GM21529 (cell line): ENCODE measurements around the gene CCDC74A.
"Not testable (repeated sequence)": the region's sequence is repeated elsewhere in the genome, so short reads cannot be mapped to it uniquely, and the experiment has no call there.

Source experiments
- ATAC-seq: cut with Tn5 transposase; IDR thresholded peaks from one replicate; pipeline ENCODE4 v1.9.1; 2021; ENCODE audit not compliant: unreplicated experiment

The CCDC74A gene

DNA sequence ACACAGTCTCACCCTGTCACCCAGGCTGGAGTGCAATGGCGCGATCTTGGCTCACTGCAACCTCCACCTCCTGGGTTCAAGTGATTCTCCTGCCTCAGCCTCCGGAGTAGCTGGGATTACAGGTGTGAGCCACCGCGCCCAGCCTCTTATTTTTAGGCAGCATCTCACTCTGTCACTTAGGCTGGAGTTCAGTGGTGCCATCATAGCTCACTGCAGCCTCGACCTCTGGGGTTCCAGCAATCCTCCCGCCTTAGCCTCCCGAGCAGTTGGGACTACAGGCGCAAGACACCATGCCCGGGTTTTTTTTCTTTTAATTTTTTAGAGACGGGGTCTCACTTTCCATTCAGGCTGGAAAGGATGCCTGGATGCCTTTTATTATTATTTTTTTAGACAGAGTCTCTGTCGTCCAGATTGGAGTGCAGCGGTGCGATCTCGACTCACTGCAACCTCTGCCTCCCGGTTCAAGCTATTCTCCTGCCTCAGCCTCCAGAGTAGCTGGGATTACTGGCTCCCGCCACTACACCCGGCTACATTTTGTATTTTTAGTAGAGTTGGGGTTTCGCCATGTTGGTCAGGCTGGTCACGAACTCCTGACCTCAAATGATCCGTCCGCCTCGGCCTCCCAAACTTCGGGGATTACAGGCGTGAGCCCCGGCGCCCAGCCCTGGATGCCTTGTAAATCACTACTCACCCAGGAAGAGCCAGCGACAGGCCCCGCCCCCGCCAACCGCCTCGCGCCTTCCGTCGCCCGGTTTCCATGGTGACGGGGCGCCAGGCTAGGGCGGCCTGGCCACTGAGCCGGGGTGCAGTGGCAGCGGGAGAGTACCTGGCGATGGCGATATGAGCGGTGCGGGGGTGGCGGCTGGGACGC, at the start of gene CCDC74A:
TSS of gene CCDC74A (plus strand) at position 758 of the 871 bp plus-strand sequence. CDS start at position 841, 83 bp downstream.
- peak; percentile 88 for ATAC-seq

DNA sequence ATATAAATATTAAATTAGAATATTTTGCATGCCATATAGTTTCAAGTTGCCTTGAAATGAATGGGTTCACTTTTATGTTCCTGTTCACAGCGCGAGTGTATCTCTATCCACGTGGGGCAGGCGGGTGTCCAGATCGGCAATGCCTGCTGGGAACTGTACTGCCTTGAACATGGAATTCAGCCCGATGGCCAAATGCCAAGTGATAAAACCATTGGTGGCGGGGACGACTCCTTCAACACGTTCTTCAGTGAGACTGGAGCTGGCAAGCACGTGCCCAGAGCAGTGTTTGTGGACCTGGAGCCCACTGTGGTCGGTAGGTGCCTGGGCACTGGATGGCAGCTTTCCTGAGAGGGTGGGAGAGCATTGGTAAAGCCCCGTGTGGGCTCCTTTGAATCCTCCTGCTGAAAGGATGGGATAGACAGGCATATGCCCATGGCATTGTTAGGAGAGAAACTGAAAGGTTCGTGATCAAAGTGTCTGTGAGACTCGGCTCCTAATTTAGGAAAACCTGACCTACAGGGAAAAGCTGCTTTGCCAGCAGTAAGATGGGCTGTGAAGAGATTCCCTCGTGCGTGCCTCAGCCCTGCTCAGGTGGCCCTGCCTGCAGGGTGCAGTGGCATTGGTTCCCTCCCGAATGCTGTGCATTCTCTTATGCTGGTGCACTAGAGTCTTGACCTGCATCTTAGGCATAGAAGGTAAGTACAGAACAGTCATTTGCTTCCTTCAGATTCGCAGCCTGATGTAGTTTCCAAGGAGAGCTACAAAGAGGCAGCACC, 49.4 kb upstream of the CCDC74A start:
- ATAC-seq: not testable (repeated sequence)

DNA sequence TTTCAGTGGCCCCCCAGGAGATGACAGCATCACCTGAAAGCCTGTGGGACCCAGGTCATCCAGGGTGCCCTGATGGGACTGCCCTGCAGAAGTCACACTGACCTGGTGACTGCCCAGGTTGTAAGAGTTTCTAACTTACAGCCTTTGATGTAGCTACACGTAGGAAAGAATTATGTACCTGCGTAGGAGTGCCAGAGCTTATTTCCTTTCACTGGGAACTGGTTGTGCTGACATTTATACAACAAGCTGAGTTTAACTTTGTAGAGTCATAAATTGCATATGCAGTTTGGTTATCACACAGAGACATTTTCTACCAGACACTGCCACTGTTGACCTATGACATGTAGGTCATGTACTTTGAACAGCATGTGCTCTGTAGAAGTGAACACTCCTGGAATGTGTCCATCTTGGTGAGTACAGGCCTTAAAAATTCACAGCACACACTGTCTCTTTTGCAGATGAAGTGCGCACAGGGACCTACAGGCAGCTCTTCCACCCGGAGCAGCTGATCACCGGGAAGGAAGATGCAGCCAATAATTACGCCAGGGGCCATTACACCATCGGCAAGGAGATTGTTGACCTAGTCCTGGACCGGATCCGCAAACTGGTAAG, 48.7 kb upstream of the CCDC74A start:
- ATAC-seq: not testable (repeated sequence)

DNA sequence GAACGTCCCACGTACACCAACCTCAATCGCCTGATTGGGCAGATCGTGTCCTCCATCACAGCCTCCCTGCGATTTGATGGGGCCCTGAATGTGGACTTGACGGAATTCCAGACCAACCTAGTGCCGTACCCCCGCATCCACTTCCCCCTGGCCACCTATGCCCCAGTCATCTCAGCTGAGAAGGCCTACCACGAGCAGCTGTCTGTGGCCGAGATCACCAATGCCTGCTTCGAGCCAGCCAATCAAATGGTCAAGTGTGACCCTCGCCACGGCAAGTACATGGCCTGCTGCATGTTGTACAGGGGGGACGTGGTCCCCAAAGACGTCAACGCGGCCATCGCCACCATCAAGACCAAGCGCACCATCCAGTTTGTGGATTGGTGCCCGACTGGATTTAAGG, 47.3 kb upstream of the CCDC74A start:
- ATAC-seq: not testable (repeated sequence)

DNA sequence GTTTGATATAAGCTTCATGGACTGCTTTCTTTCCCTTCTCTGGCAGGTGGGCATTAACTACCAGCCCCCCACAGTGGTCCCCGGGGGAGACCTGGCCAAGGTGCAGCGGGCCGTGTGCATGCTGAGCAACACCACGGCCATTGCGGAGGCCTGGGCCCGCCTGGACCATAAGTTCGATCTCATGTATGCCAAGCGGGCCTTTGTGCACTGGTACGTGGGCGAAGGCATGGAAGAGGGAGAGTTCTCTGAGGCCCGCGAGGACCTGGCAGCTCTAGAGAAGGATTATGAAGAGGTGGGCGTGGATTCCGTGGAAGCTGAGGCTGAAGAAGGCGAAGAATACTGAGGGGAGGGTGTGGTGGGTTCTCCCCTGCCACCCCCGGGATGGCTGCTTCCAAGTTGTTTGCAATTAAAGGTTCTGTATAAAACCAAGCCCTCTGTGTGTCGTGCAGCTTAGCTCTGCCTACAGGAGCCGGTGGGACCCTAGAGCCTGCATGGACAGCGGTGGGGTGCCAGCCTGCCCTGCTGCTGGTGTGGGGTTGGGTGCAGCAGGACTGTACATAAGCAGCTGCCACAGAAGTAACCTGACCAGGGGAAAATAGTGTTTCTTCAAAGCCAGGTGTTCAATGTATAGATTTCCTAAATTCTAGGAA, 45.1 kb upstream of the CCDC74A start:
- not testable (repeated sequence) for ATAC-seq

DNA sequence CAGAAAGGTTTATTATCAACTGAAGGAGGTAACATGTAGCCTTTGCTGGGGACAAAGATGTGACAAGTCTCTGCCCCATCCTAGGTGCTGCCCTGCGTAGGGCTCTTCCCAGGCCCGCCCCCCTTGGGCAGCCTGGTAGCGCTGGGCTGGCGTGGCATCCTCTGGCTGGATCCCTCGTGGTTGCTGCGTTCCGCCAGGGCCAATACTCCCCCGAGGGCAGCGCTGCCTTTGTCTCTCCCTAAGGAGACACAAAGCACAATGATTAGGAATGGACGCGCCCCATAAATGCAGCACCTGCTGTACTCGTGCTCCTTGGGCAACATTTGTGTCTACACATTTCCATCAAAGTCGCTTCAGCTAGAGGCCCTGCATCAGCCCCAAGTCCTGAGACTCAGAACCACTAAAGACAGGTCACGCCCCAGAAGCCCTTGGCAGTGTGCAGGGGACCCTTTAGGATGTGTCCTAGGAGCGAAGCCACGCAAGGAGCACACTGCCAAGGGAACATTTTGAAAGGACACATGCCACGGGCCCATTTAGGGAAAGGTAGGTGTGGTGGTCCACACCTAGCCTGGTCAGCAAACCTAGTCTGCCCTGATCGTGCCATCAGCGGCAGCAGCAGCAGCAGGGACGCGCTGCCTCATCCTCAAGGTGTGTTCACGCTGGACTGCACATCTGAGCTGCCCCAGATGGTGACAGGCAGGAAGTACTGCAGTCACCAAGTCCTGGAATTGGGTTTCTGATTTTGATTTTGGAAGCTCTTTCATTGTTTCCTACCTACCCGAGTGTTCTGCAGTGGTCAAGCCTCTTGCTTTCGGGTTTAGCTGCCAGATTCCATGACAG, 43.5 kb upstream of the CCDC74A start:
- ATAC-seq: not testable (repeated sequence)

DNA sequence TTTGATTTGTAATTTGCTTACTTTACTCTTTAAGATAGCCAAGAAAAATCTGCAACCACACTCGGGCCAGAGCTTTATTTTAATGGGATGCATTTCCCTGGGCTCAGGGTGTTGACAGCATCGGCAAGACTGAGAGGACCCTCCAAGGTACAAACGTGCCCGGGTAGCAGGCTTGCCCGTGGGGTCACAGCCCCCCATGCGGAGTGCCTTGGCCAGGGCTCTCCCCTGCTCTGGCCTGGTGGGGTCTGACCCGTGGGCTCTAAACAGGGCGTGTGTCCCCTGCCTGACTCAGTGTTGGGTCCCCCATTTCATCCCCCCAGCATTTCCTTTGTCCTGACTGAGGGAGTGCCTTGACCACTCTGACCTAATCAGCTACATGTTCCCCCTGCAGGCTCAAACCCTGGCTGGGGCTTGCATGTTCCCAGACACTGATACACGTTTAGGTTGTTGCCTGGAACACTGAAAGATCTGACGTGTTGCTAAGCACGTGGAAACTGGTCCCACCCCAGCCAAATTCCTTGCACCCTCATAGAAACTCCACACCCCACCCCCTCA, 42.7 kb upstream of the CCDC74A start:
- ATAC-seq: not testable (repeated sequence)

DNA sequence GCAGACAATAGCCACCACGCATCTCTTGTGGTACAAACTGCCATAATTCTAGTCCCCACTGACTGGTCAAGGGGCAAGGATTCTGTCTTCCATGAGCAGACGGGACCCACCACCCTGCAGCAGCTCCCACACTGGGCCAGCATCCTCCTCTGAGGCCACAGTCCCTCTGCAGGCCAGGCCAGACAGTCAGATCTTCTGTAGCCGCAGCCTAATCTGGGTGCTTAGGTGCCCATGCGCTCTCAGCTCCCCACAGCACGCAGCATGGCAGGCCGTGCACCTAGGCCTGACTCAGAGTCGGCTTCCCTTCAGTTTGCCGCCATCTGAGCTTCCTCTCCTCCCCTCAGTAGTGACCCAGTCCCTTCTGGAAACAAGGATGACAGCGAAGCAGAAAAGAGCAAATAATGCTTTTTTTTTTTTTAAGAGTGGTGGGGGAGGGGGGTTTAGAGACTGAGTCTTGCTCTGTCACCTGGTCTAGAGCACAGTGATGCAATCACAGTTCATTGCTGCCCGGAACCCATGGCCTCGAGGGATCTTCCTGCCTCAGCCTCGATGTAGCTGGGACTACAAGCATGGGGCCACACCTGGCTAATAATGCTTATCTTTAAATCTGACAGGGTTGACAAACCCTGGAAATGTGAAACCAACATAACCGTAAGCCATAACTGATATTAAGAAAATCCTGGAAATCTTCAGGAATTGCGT, 41.3 kb upstream of the CCDC74A start:
- not testable (repeated sequence) for ATAC-seq

DNA sequence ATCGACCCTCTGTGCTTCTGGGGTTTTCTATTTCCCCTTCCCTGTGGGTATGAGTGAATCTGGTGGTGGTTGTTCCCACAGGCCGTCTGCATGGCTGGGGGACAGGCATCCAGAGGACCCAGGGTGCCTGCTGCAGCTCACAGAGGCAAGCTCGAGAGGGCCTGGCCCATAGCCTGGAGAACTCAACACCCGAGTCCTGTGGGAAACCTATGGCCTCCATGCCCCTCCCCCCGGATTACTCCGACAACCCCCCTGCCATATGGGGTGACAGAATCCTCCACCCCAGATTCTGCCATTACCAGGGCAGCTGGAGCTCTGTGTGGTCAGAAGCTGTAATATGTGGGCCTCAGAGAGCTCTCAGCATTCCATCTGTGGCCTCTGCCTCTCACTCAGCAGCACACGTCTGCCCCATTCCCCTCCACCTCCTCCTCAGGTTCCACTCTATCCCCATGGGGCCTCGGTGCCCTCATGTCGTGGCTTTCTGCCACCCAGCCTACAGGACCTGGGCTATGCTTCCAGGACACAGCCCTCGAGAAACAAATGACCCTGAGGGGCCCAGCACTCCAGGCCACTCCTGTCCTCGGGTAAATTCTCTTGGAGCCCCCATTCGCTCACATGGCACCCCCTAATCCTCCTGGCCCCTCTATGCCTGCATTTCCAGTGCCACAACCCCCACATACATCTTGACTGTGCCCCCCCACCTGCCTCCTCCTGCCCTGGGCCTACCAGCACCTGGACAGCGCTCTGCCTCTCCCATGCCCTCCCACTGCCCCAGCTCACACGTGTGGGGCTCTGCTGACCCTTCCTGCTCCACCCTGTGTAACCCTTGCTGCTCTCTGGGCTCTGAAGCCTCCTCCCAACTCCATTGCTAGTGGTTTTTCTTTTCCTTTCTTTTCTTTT, 39.1 kb upstream of the CCDC74A start:
- ATAC-seq: no peak

DNA sequence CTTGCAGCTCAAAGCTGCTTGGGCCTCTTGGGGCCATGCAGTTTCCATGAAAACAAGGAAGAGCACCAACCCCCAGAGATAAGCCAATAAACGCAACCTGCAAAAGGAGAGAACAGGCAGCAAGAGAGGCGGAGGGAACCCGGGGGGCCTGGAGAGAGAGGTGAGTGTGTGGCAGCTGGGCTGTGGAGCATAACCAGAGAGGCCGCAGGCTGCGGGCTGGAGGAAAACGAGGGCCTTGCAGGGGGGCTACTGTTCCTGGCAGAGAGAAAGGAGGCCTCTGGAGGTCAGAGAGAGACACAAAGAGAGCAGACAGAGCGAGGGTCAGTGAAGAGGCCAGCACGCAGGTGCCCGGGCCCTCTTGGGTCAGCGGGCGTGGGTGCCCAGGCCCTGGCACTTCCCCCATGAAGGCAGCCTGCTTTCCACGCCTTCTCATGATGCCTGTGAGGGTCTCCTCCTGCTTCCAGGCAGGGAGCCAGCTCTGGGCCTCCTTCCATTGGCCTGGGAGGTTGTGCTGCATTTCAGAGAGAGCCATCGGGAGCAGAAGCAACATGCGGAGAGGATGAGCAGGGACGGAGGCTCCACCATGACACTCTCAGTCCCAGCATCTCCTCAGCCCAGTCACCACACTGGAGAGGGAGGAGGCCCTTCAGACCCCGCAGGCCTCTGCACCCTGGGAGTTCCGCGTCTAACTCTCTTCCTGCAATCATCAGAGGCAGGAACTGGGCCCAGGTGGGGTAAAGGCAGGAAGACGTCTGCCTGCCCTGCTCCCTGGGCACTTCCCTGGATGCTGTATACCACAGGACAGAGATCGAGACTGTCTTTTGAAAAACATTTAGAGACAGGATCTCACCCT, 36.8 kb upstream of the CCDC74A start:
- peak; percentile 19 for ATAC-seq

DNA sequence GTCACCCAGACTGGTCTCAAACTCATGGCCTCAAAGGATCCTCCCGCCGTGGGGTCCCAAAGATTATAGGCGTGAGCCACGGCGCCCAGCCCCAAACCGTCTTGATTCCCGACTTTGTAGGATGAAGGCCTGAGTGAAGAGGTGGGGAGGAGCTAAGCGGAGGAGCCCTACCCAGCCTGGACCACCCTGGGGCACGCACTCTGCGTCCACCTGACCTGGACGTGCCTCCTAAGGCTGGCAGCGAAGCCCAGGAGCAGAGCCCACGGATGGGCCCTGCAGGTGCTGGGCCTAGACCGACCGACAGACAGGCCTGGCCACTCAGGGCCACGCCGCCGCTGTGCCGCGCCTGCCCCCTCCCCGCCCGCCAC, 36.2 kb upstream of the CCDC74A start:
- ATAC-seq: peak; percentile 1

DNA sequence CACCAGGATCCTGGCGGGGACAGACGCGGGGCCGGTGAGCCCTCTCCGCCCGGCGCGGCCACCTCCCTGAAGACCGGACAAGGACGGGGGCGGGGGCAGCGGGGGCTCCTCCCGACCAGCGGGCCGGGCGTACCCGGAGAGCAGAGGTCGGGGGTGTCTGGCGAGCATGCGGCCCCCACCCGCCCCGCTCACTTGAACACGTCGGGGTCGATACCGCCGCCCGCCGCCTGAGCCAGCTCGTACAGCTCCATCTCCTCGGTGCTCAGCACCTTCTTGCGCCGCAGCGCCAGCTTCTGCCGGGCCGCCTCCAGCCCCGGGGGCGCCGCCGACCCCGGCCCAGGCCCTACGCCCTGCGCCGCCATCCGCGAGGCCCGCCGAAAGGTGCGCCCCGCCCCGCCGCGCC, 35.7 kb upstream of the CCDC74A start, which contains the start of gene MZT2A:
TSS of gene MZT2A (minus strand) at position 383 of the 403 bp plus-strand sequence. CDS start at position 362, 21 bp downstream.
- ATAC-seq: peak; percentile 9

DNA sequence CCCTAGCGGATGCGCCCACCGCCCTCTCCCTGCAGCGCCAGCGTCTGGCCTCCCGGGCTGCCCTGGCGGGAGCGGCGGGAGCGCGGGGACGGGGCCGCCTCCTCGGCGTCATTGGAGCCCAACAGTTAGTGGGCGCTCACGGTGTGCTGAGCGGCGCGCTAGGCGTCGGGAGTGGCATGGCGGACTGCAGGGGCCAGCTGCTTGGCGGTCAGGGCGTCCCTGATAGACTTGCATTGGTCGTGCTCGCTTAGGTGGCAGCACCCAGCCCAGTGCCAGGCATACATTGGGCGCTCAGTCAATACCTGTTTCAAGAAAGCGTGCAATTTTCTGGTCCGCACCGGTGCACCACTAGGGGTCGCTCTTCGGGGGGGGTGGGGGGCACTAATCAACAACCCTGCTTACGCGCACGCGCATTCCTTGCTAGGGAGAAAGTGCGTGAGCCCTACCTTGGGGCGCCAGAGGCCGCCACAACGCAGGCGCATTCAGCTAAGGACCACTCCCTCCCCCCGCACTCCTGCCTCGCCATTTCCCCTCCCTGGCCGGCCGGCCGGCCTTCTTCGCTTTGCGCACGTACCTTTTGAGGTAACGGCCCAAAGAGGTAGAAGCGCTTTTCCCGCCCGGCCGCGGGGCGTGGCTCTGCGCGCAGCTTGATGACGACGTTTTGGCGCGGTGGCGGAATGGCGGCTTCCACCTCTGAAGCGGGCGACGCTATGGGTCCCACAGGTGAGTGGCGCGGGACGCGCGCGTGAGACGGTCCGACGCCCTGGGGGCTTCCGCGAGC, 35.1 kb upstream of the CCDC74A start:
- ATAC-seq: peak; percentile 66

DNA sequence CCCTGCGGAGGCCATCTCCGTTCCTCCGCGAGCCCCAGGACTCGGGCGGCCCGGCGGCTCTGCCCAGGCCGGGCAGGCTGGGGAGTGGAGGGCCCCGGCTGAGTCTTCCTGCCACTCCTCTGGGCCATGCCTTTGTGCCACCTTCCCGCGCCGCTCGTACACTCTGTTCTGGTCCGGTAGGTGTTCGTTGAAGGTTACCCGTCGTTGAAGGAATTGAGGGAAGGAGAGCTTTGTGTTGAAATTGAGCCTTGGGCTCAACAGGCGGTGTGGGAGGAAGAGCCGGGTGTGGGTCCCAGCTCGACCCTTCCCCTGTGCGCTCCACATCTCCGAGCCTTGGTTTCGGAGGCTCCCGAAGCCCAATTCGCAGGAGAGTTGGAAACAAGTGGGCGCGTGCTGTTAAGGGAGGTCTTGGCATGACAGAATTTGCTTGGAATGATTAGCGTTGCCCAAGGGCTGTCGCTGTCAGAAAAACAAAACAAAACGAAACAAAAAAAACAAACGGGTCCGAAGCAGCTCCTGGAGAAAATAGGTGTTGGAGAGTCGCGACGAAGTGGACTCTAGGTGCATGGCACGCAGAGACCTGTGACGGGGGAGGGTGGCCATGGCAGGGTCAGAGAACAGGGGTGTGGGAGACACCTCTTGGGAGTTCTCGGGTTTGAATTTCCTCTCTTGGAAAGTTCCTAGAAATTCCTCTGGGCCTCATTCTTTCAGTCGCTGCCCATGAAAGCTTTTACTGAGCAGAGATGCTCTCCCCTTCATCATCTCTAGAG, 34.3 kb upstream of the CCDC74A start:
- ATAC-seq: peak; percentile 15

DNA sequence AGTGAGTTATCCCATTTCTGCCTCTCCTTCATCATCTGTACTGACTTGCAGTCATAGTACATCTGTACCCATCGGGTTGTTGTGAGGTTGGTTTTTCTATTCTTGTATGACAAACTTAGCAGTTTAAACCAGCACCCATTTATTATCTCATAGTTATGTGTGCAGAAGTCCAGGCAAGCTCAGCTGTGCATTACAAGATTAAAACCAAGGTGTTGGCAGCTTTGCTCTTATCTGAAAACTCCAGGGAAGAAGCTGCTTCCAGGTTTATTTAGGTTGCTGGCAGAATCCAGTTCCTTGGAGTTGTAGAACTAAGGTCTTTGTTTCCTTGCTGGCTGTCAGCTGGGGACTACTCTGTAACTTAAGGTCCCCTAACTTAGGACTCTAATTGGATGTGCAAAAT, 32.2 kb upstream of the CCDC74A start:
- ATAC-seq: not testable (repeated sequence)
